Hepatocyte (in vitro differentiated cells): Measurements from ENCODE around the gene PYGL.

Source experiments
- CTCF ChIP-seq: fragments of 200-600 bp; sonication (generic); IDR thresholded peaks from 2 replicates; pipeline ENCODE4 v1.5.1; 2016; ENCODE audit warnings: antibody characterized with exemption, mild to moderate bottlenecking; ENCODE audit not compliant: poor library complexity
- EZH2 ChIP-seq: fragments of 200-600 bp; sonication (generic); IDR thresholded peaks from 2 replicates; pipeline ENCODE4 v1.6.1; 2016; ENCODE audit warnings: antibody characterized with exemption, mild to moderate bottlenecking, borderline replicate concordance
- EZH2phosphoT487 ChIP-seq: fragments of 200-600 bp; sonication (generic); IDR thresholded peaks from one replicate; pipeline ENCODE4 v1.6.1; 2018; ENCODE audit warnings: antibody characterized with exemption, mild to moderate bottlenecking, low read depth, moderate library complexity; ENCODE audit not compliant: unreplicated experiment, severe bottlenecking

- TF ChIP-seq EZH2phosphoT487 (no peak), CTCF (no peak), EZH2 (no peak)
Observed at GRCh38 chr14:50935126-50936015, 8.9 kb downstream of the PYGL start.
